K562 (cell line): ENCODE measurements around the gene KLHL6. TPM values are rescaled to one million over a fixed set of nuclear protein-coding genes. Genes with fewer than 3 reads are reported as not detected.

Experiments used
- ATAC-seq: fragments of 200-7000 bp; cut with Tn5 transposase; 3 replicates; pipeline ENCODE4 v1.9.1; 2020; ENCODE audit warnings: moderate library complexity
- BruUV-seq: library from RNA; stranded (reverse); fragments of 400-500 nt; replicated peaks from 2 replicates; lab custom pipeline; 2021; lab: Mats Ljungman, UMichigan
- CTCF ChIA-PET: fragments of 300-600 bp; formaldehyde crosslinking; extraction: SDS; loops from one replicate; lab custom pipeline; 2021; ENCODE audit warnings: low intra/inter-chr PET ratio; lab: Yijun Ruan, JAX
- POLR2A ChIA-PET: fragments of 300-600, 350-650 bp; sonication (Branson Sonifier 250); formaldehyde crosslinking; extraction: SDS; loops from one replicate; lab custom pipeline; 2021; ENCODE audit warnings: antibody characterized with exemption, inconsistent platforms; lab: Yijun Ruan, JAX
- DNase-seq, 4 experiments: peaks; one replicate each; pipeline versions ENCODE4 v3.0.0 to v3.0.0-alpha.2; 2011 to 2018; ENCODE audit warnings: low spot score in 3 of 4, mixed read lengths in 3 of 4; ENCODE audit errors: extremely low read depth in 1 of 4
- FAIRE-seq: peaks from 2 replicates; lab custom pipeline; 2011; peaks lifted over from hg19 to GRCh38; lab: Jason Lieb, UNC
- H2AFZ ChIP-seq: 2 replicates; pipeline ENCODE4 v1.6.0; 2011; ENCODE audit warnings: low read depth, low read length, control low read depth, inconsistent platforms
- H3K27ac ChIP-seq: fragments of 200-600 bp; 3 replicates; pipeline ENCODE4 v1.8.0; 2011; ENCODE audit warnings: low read depth, mild to moderate bottlenecking, control low read depth, inconsistent platforms, low read length, moderate library complexity, mixed read lengths; ENCODE audit errors: extremely low read depth
- H3K27me3 ChIP-seq, 2 experiments: fragments of 300-600 bp in 1 of 2; 2 replicates in 1 of 2; 3 replicates in 1 of 2; pipeline versions ENCODE4 v1.6.0 to v1.8.0; 2011; ENCODE audit warnings: inconsistent platforms in 2 of 2, low read length in 2 of 2, mild to moderate bottlenecking in 1 of 2, mixed read lengths in 1 of 2, moderate library complexity in 1 of 2; ENCODE audit not compliant: control insufficient read depth in 2 of 2, insufficient read depth in 2 of 2
- H3K36me3 ChIP-seq: fragments of 300-600 bp; 3 replicates; pipeline ENCODE4 v1.8.0; 2011; ENCODE audit warnings: mild to moderate bottlenecking, low read length, inconsistent platforms; ENCODE audit not compliant: control insufficient read depth, insufficient read depth
- H3K4me1 ChIP-seq, 2 experiments: fragments of 200-600 bp in 1 of 2; replicated peaks in 1 of 2; 2 replicates in 1 of 2; 3 replicates in 1 of 2; pipeline versions ENCODE4 v1.5.1 to v1.8.0; 2011; ENCODE audit warnings: inconsistent platforms in 2 of 2, low read length in 2 of 2, mild to moderate bottlenecking in 1 of 2, mixed read lengths in 1 of 2, moderate library complexity in 1 of 2; ENCODE audit not compliant: control insufficient read depth in 2 of 2, insufficient read depth in 2 of 2
- H3K4me2 ChIP-seq: 2 replicates; pipeline ENCODE4 v1.6.1; 2011; ENCODE audit warnings: low read length, control low read depth, inconsistent platforms, mixed read lengths; ENCODE audit not compliant: insufficient read depth
- H3K4me3 ChIP-seq: fragments of 200-600 bp; sonication (generic), shearing (Covaris generic); 2 replicates; pipeline ENCODE4 v1.5.1; 2016; ENCODE audit warnings: control low read depth, inconsistent platforms
- H3K79me2 ChIP-seq: fragments of 200-600 bp; 3 replicates; pipeline ENCODE4 v1.8.0; 2011; ENCODE audit warnings: low read length, inconsistent platforms; ENCODE audit not compliant: control insufficient read depth, insufficient read depth
- H3K9ac ChIP-seq, 2 experiments: 2 replicates each; pipeline versions ENCODE4 v1.6.0 to v1.6.1; 2011; ENCODE audit warnings: low read depth in 2 of 2, low read length in 2 of 2, control low read depth in 1 of 2, inconsistent platforms in 1 of 2, mild to moderate bottlenecking in 1 of 2, mixed read lengths in 1 of 2; ENCODE audit not compliant: insufficient read depth in 1 of 2
- H3K9me1 ChIP-seq: one replicate; pipeline ENCODE4 v1.6.0; 2011; ENCODE audit warnings: inconsistent platforms, mild to moderate bottlenecking, low read length, moderate library complexity; ENCODE audit not compliant: control insufficient read depth, insufficient read depth
- H3K9me3 ChIP-seq: replicated peaks from 2 replicates; pipeline ENCODE4 v1.5.1; 2011; ENCODE audit warnings: low read depth, low read length, inconsistent platforms; ENCODE audit not compliant: control insufficient read depth, insufficient read depth
- H4K20me1 ChIP-seq: replicated peaks from 2 replicates; pipeline ENCODE4 v1.6.1; 2011; ENCODE audit warnings: low read length, inconsistent platforms, mixed read lengths; ENCODE audit not compliant: control insufficient read depth, insufficient read depth
- ARNT ChIP-seq, 2 experiments: fragments of 450-650 bp; IDR thresholded peaks; 2 replicates each; pipeline ENCODE4 v1.6.1; 2016; ENCODE audit warnings: mild to moderate bottlenecking in 1 of 2
- GABPB2 ChIP-seq: fragments of 250-450 bp; sonication (Bioruptor Pico); conservative IDR thresholded peaks from 2 replicates; pipeline ENCODE4 v1.5.1; 2021; ENCODE audit warnings: mild to moderate bottlenecking
- HNRNPK ChIP-seq: fragments of 200-400 bp; formaldehyde crosslinking; IDR thresholded peaks from one replicate; pipeline ENCODE4 v1.6.1; 2018; ENCODE audit warnings: mild to moderate bottlenecking, low read depth, low read length; ENCODE audit not compliant: poor library complexity, severe bottlenecking
- KLF10 ChIP-seq: fragments of 250-450 bp; sonication (Bioruptor Pico); IDR thresholded peaks from 2 replicates; pipeline ENCODE4 v1.6.1; 2021; ENCODE audit warnings: matching md5 sums
- MIER1 ChIP-seq: fragments of 450-650 bp; IDR thresholded peaks from 2 replicates; pipeline ENCODE4 v1.6.1; 2016; ENCODE audit warnings: antibody characterized with exemption, mild to moderate bottlenecking, low read depth
- PHB ChIP-seq: fragments of 250-450 bp; sonication (Bioruptor Pico); IDR thresholded peaks from 2 replicates; pipeline ENCODE4 v1.5.0; 2021
- POLR2G ChIP-seq: fragments of 200-400 bp; formaldehyde crosslinking; IDR thresholded peaks from 2 replicates; pipeline ENCODE4 v1.6.1; 2017; ENCODE audit warnings: low read depth, mild to moderate bottlenecking, antibody characterized with exemption, low read length, moderate library complexity
- RBFOX2 ChIP-seq: fragments of 200-400 bp; formaldehyde crosslinking; IDR thresholded peaks from 2 replicates; pipeline ENCODE4 v1.6.1; 2017; ENCODE audit warnings: low read depth, mild to moderate bottlenecking, low read length, moderate library complexity
- SLC30A9 ChIP-seq: fragments of 250-450 bp; sonication (Bioruptor Pico); IDR thresholded peaks from 2 replicates; pipeline ENCODE4 v1.8.0; 2022; ENCODE audit warnings: mild to moderate bottlenecking, moderate library complexity
- SP1 ChIP-seq: sonication (generic); formaldehyde crosslinking; IDR thresholded peaks from 2 replicates; pipeline ENCODE4 v1.8.1; 2022; ENCODE audit warnings: mild to moderate bottlenecking, missing genetic modification reagents
- WGBS: fragments of 100-300 bp; shearing (Covaris generic); methylation state at CpG from one replicate; pipeline ENCODE4 v1.1.6; 2016; ENCODE audit warnings: low coverage, mixed read lengths; ENCODE audit not compliant: insufficient coverage; ENCODE audit errors: missing lambda C conversion rate; 5-methylcytosine and 5-hydroxymethylcytosine counted together
- in situ Hi-C: fragments of 300-500 bp; cut with MboI; formaldehyde crosslinking; loops from 4 replicates; pipeline ENCODE4 v1.15.0; 2018; ENCODE audit warnings: inconsistent platforms, mixed read lengths
- intact Hi-C: fragments of 100-400 bp; cut with micrococcal nuclease; formaldehyde crosslinking; loops from 2 replicates; pipeline ENCODE4 v1.14.2; 2022
- polyA plus RNA-seq, 8 experiments: library from polyadenylated mRNA; depleted of rRNA in 4 of 8; stranded (reverse) in 5 of 8; unstranded in 3 of 8; fragments of >200 nt; fragmentation: Nextera tagmentation in 2 of 8; fragmentation: Illumina TruSeq in 1 of 8; extraction: Ambion mirVana in 2 of 8; extraction: Trizol in 1 of 8; gene quantifications; 2 replicates each; pipeline versions ENCODE4 v1.2.1 to v1.2.3, GENCODE V29; 2011 to 2014; ENCODE audit warnings: inconsistent platforms in 1 of 8, missing spikeins in 1 of 8
- total RNA-seq, 7 experiments: library from RNA; depleted of rRNA in 6 of 7; stranded (reverse); fragments of >200 nt in 6 of 7; fragmentation: Illumina TruSeq in 2 of 7; extraction: Trizol in 2 of 7; gene quantifications; 2 replicates each; pipeline versions ENCODE4 v1.2.1 to v1.2.3, GENCODE V29; 2011 to 2021; ENCODE audit warnings: low replicate concordance in 1 of 7
- TF ChIP-seq, protein P1 (sequence below): fragments of 450-650 bp; formaldehyde crosslinking; IDR thresholded peaks from 2 replicates; pipeline ENCODE4 v1.4.0; 2020; ENCODE audit warnings: mild to moderate bottlenecking, moderate library complexity
- TF ChIP-seq, protein P2 (sequence below): fragments of 200-400 bp; formaldehyde crosslinking; IDR thresholded peaks from 2 replicates; pipeline ENCODE4 v1.6.1; 2017; ENCODE audit warnings: mild to moderate bottlenecking, low read depth, low read length, moderate library complexity
- TF ChIP-seq, protein P3 (sequence below), 2 experiments: fragments of 200-800 bp in 1 of 2; sonication (Bioruptor generic) in 1 of 2; sonication (generic) in 1 of 2; formaldehyde crosslinking in 1 of 2; IDR thresholded peaks in 1 of 2; conservative IDR thresholded peaks in 1 of 2; 2 replicates each; pipeline versions ENCODE4 v1.5.0 to v1.6.1; 2016 to 2020; ENCODE audit warnings: missing compliant biosample characterization in 1 of 2, missing genetic modification characterization in 1 of 2, missing genetic modification reagents in 1 of 2
- TF ChIP-seq, protein P4 (sequence below), 2 experiments: IDR thresholded peaks; 2 replicates each; pipeline ENCODE4 v1.6.1; 2011; ENCODE audit warnings: borderline replicate concordance in 1 of 2, control low read depth in 1 of 2, low read depth in 1 of 2, low read length in 1 of 2, mild to moderate bottlenecking in 1 of 2, mixed read lengths in 1 of 2, moderate library complexity in 1 of 2; ENCODE audit not compliant: insufficient read depth in 1 of 2, insufficient read length in 1 of 2, poor library complexity in 1 of 2, severe bottlenecking in 1 of 2; ENCODE audit errors: extremely low read depth in 1 of 2
- TF ChIP-seq, protein P5 (sequence below): sonication (generic); formaldehyde crosslinking; IDR thresholded peaks from 2 replicates; pipeline ENCODE4 v1.5.0; 2020; ENCODE audit warnings: missing genetic modification reagents

Gene KLHL6
- total and polyA plus RNA-seq, 9 of the 15 experiments (the other 6 are each of a cell fraction or from before 2014, with no cell fraction given): 0.18 to 2.1 (median 1.4) TPM

DNA sequence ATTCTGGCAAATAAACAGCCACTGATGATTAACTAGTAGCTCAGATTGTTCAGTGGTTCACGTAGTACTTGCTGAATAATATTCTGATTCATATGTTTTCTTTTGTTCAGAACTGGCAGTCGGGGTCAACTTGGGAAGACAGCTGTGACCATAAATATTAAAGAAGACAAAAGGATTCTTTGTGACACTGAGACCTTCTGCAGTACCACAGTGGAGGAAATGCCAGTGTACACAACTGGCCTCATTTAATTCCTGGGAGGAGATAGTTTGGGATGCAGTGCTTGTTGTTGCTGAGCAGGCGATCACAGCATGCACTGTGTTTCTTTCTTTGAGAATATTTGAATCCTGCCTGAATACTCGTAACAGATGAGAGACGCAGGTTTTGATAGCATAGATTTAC, 100.4 kb downstream of the KLHL6 start:
- CTCF ChIA-PET: no interaction called here
- in situ Hi-C loops: no loop called here
- H3K9ac ChIP-seq: no peak overlapping the region
- no peak for TF ChIP-seq ARNT (IDR thresholded peaks at IDR 0.05)
- no peak for TF ChIP-seq POLR2G
- TF ChIP-seq SP1: no peak
- TF ChIP-seq RBFOX2: no peak
- TF ChIP-seq KLF10 (CRISPR knock-in tag): no peak
- TF ChIP-seq MIER1: no peak
- TF ChIP-seq SLC30A9 (CRISPR knock-in tag): no peak
- no peak for TF ChIP-seq GABPB2 (CRISPR knock-in tag)
- TF ChIP-seq, protein P1, sequence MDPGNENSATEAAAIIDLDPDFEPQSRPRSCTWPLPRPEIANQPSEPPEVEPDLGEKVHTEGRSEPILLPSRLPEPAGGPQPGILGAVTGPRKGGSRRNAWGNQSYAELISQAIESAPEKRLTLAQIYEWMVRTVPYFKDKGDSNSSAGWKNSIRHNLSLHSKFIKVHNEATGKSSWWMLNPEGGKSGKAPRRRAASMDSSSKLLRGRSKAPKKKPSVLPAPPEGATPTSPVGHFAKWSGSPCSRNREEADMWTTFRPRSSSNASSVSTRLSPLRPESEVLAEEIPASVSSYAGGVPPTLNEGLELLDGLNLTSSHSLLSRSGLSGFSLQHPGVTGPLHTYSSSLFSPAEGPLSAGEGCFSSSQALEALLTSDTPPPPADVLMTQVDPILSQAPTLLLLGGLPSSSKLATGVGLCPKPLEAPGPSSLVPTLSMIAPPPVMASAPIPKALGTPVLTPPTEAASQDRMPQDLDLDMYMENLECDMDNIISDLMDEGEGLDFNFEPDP: no peak
- TF ChIP-seq, protein P2, sequence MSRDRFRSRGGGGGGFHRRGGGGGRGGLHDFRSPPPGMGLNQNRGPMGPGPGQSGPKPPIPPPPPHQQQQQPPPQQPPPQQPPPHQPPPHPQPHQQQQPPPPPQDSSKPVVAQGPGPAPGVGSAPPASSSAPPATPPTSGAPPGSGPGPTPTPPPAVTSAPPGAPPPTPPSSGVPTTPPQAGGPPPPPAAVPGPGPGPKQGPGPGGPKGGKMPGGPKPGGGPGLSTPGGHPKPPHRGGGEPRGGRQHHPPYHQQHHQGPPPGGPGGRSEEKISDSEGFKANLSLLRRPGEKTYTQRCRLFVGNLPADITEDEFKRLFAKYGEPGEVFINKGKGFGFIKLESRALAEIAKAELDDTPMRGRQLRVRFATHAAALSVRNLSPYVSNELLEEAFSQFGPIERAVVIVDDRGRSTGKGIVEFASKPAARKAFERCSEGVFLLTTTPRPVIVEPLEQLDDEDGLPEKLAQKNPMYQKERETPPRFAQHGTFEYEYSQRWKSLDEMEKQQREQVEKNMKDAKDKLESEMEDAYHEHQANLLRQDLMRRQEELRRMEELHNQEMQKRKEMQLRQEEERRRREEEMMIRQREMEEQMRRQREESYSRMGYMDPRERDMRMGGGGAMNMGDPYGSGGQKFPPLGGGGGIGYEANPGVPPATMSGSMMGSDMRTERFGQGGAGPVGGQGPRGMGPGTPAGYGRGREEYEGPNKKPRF: no peak
- TF ChIP-seq, protein P3, sequence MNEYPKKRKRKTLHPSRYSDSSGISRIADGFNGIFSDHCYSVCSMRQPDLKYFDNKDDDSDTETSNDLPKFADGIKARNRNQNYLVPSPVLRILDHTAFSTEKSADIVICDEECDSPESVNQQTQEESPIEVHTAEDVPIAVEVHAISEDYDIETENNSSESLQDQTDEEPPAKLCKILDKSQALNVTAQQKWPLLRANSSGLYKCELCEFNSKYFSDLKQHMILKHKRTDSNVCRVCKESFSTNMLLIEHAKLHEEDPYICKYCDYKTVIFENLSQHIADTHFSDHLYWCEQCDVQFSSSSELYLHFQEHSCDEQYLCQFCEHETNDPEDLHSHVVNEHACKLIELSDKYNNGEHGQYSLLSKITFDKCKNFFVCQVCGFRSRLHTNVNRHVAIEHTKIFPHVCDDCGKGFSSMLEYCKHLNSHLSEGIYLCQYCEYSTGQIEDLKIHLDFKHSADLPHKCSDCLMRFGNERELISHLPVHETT (CRISPR knock-in tag; conservative IDR thresholded peaks at IDR 0.05 in 1 of 2, IDR thresholded peaks at IDR 0.05 in 1 of 2): no peak
- TF ChIP-seq, protein P4, sequence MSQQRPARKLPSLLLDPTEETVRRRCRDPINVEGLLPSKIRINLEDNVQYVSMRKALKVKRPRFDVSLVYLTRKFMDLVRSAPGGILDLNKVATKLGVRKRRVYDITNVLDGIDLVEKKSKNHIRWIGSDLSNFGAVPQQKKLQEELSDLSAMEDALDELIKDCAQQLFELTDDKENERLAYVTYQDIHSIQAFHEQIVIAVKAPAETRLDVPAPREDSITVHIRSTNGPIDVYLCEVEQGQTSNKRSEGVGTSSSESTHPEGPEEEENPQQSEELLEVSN (IDR thresholded peaks at IDR 0.05; ENCODE audit: borderline replicate concordance in 1 of 2, extremely low read depth in 1 of 2, insufficient read depth in 1 of 2, insufficient read length in 1 of 2, low read depth in 1 of 2, low read length in 1 of 2, poor library complexity in 1 of 2, severe bottlenecking in 1 of 2): no peak
- no peak for TF ChIP-seq PHB
- TF ChIP-seq, protein P5, sequence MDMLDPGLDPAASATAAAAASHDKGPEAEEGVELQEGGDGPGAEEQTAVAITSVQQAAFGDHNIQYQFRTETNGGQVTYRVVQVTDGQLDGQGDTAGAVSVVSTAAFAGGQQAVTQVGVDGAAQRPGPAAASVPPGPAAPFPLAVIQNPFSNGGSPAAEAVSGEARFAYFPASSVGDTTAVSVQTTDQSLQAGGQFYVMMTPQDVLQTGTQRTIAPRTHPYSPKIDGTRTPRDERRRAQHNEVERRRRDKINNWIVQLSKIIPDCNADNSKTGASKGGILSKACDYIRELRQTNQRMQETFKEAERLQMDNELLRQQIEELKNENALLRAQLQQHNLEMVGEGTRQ (CRISPR knock-in tag): no peak
- no peak for TF ChIP-seq HNRNPK

More for the DNA sequence above, 100.4 kb downstream of the KLHL6 start:
- 81% methylated on average over 5 of the region's 5 CpGs for WGBS
- H3K27ac ChIP-seq: no peak overlapping the region
- H3K36me3 ChIP-seq: peaks cover 29% of the 10 kb centered on the region; the same call in 2 of the 3 replicates
- H2AFZ ChIP-seq: no peak overlapping the region
- no peak for ATAC-seq
- H3K27me3 ChIP-seq: no peaks in the 10 kb centered on the region
- no TSS peak for BruUV-seq
- no peak overlapping the region for H3K4me2 ChIP-seq
- H3K9me1 ChIP-seq: no peaks in the 10 kb centered on the region
- FAIRE-seq: no peak
- no peaks in the 10 kb centered on the region for H4K20me1 ChIP-seq
- no peaks in the 10 kb centered on the region; a peak in 1 of 5 replicates for H3K4me1 ChIP-seq
- POLR2A ChIA-PET: interaction anchor here (0.5 kb wide), 1 partner anchor 13 kb away, joined by 3 read pairs; no protein-coding TSS in a partner anchor
- H3K79me2 ChIP-seq: peaks cover 5% of the 10 kb centered on the region; the same call in 1 of the 3 replicates
- DNase-seq: no peak
- intact Hi-C loops: no loop called here
- no peak overlapping the region for H3K4me3 ChIP-seq
- H3K9me3 ChIP-seq: no peaks in the 10 kb centered on the region
